HepG2 (cell line): ENCODE measurements around the gene RCOR1. TPM values are rescaled to one million over a fixed set of nuclear protein-coding genes. Genes with fewer than 3 reads are reported as not detected.

ENCODE experiments used
- CBFB ChIP-seq: sonication (generic); formaldehyde crosslinking; IDR thresholded peaks from 2 replicates; pipeline ENCODE4 v1.4.0; 2020; ENCODE audit warnings: missing genetic modification reagents
- DMAP1 ChIP-seq: IDR thresholded peaks from 2 replicates; pipeline ENCODE4 v1.6.1; 2016
- GABPB1 ChIP-seq: IDR thresholded peaks from 2 replicates; pipeline ENCODE4 v1.6.1; 2016; ENCODE audit warnings: mild to moderate bottlenecking, missing genetic modification reagents, moderate library complexity, missing compliant biosample characterization
- GATAD2A ChIP-seq: IDR thresholded peaks from 2 replicates; pipeline ENCODE4 v1.6.1; 2016
- HNRNPH1 ChIP-seq: fragments of 200-400 bp; formaldehyde crosslinking; optimal IDR thresholded peaks from 2 replicates; pipeline ENCODE3; 2017; ENCODE audit warnings: mild to moderate bottlenecking, low read depth, low read length
- POLR2A ChIP-seq, 2 experiments: IDR thresholded peaks; 2 replicates each; pipeline ENCODE4 v1.6.1; 2011; ENCODE audit warnings: low read depth in 2 of 2, low read length in 2 of 2, mild to moderate bottlenecking in 1 of 2, moderate library complexity in 1 of 2; ENCODE audit not compliant: insufficient read depth in 1 of 2
- RFXAP ChIP-seq: sonication (generic); formaldehyde crosslinking; IDR thresholded peaks from 2 replicates; pipeline ENCODE4 v1.4.0; 2020; ENCODE audit warnings: missing genetic modification reagents, borderline replicate concordance
- SP1 ChIP-seq, 2 experiments: fragments of 450-650 bp in 1 of 2; sonication (generic) in 1 of 2; formaldehyde crosslinking in 1 of 2; IDR thresholded peaks; 2 replicates each; pipeline versions ENCODE4 v1.4.0 to v1.6.1; 2016 to 2020; ENCODE audit warnings: missing genetic modification reagents in 1 of 2
- TARDBP ChIP-seq: sonication (generic); formaldehyde crosslinking; IDR thresholded peaks from 2 replicates; pipeline ENCODE4 v1.8.0; 2022; ENCODE audit warnings: mild to moderate bottlenecking, missing genetic modification reagents
- ZNF138 ChIP-seq: sonication (generic); formaldehyde crosslinking; IDR thresholded peaks from 2 replicates; pipeline ENCODE4 v1.5.0; 2020; ENCODE audit warnings: mild to moderate bottlenecking, low read depth, missing genetic modification reagents
- ZNF263 ChIP-seq: sonication (generic); formaldehyde crosslinking; IDR thresholded peaks from 2 replicates; pipeline ENCODE4 v1.4.0; 2020; ENCODE audit warnings: missing genetic modification reagents
- polyA plus RNA-seq, 8 experiments: library from polyadenylated mRNA; depleted of rRNA in 3 of 8; stranded (reverse) in 7 of 8; unstranded in 1 of 8; fragments of >200 nt; fragmentation: Illumina TruSeq in 4 of 8; extraction: Trizol in 4 of 8; gene quantifications; 2 replicates each; pipeline versions ENCODE4 v1.2.1 to v1.2.3, GENCODE V29; 2011 to 2016; ENCODE audit warnings: low read depth in 4 of 8, missing spikeins in 1 of 8, mixed read lengths in 1 of 8; ENCODE audit not compliant: insufficient read depth in 1 of 8
- total RNA-seq, 5 experiments: library from RNA; depleted of rRNA; stranded (reverse); fragments of >200 nt; fragmentation: Illumina TruSeq; extraction: Trizol; gene quantifications; 2 replicates each; pipeline ENCODE4 v1.2.3, GENCODE V29; 2016; ENCODE audit warnings: low read depth in 1 of 5
- TF ChIP-seq, protein P1 (sequence below): sonication (generic); formaldehyde crosslinking; IDR thresholded peaks from 2 replicates; pipeline ENCODE4 v1.9.0; 2022; ENCODE audit warnings: missing genetic modification reagents, mild to moderate bottlenecking, borderline replicate concordance
- TF ChIP-seq, protein P2 (sequence below): sonication (generic); formaldehyde crosslinking; IDR thresholded peaks from 2 replicates; pipeline ENCODE4 v1.4.0; 2020; ENCODE audit warnings: missing genetic modification reagents
- TF ChIP-seq, protein P3 (sequence below): sonication (generic); formaldehyde crosslinking; IDR thresholded peaks from 2 replicates; pipeline ENCODE4 v1.5.0; 2020; ENCODE audit warnings: missing genetic modification reagents
- TF ChIP-seq, protein P4 (sequence below): sonication (generic); formaldehyde crosslinking; IDR thresholded peaks from 2 replicates; pipeline ENCODE4 v1.8.0; 2022; ENCODE audit warnings: missing genetic modification reagents, mild to moderate bottlenecking, borderline replicate concordance
- TF ChIP-seq, protein P5 (sequence below): IDR thresholded peaks from 2 replicates; pipeline ENCODE4 v1.6.1; 2016; ENCODE audit warnings: mild to moderate bottlenecking
- TF ChIP-seq, protein P6 (sequence below), 2 experiments: sonication (generic) in 1 of 2; formaldehyde crosslinking in 1 of 2; IDR thresholded peaks; 2 replicates each; pipeline versions ENCODE4 v1.4.0 to v1.6.1; 2018 to 2020; ENCODE audit warnings: missing genetic modification reagents in 2 of 2, borderline replicate concordance in 1 of 2, low read depth in 1 of 2, mild to moderate bottlenecking in 1 of 2, missing biosample characterization in 1 of 2
- TF ChIP-seq, protein P7 (sequence below): sonication (generic); formaldehyde crosslinking; conservative IDR thresholded peaks from 2 replicates; pipeline ENCODE4 v1.8.0; 2022; ENCODE audit warnings: mild to moderate bottlenecking, moderate library complexity, missing genetic modification reagents

RCOR1 gene
- total and polyA plus RNA-seq, 2 of the 13 experiments (the other 11 are each of a cell fraction or from before 2014, with no cell fraction given), result 10.2 to 11.1 TPM

DNA sequence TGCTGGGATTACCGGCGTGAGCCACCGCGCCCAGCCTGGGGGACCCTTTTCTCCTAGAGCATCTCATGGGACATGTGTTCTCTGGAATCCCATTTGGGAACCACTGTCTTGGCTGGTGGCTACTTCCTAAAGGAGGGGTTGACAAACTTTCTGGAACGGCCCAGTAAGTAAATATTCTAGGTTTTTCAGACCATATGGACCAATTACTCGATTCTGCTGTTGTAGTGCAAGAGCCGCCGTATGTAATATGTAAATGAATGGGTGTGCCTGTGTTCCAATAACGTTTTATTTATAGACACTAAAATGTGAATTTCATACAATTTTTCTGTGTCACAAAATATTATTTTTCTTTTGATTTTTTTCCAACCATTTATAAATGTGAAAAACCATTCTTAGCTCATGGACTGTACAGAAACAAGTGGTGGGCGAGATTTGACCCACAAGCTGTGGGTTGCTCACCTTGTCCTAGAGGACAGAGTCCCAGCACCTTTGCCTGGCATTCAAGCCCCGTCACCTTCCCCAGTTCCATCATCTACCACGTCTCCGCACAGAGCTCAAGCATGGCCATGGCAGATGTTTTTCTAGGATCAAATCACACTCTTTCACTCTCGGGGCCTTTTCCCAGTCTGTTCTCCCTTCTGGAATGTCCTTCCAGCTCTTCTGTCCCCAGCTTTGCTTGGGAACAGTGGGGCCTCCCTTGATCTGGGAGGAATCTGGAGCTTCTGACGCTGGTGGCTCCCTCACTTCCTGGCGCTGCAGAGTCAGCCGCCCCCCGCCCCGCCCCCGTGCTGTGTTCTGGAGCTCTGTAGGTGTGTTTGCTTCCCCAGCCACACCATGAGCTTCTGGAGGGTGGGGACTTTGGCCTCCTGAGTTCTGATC lies 17.9 kb upstream of the RCOR1 start (continued):
- TF ChIP-seq TARDBP (CRISPR knock-in tag), result peak; percentile 70
- TF ChIP-seq, protein P1, sequence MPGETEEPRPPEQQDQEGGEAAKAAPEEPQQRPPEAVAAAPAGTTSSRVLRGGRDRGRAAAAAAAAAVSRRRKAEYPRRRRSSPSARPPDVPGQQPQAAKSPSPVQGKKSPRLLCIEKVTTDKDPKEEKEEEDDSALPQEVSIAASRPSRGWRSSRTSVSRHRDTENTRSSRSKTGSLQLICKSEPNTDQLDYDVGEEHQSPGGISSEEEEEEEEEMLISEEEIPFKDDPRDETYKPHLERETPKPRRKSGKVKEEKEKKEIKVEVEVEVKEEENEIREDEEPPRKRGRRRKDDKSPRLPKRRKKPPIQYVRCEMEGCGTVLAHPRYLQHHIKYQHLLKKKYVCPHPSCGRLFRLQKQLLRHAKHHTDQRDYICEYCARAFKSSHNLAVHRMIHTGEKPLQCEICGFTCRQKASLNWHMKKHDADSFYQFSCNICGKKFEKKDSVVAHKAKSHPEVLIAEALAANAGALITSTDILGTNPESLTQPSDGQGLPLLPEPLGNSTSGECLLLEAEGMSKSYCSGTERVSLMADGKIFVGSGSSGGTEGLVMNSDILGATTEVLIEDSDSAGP (CRISPR knock-in tag), result peak; percentile 74; the same call in 1 of the 2 replicates
- TF ChIP-seq, protein P2, sequence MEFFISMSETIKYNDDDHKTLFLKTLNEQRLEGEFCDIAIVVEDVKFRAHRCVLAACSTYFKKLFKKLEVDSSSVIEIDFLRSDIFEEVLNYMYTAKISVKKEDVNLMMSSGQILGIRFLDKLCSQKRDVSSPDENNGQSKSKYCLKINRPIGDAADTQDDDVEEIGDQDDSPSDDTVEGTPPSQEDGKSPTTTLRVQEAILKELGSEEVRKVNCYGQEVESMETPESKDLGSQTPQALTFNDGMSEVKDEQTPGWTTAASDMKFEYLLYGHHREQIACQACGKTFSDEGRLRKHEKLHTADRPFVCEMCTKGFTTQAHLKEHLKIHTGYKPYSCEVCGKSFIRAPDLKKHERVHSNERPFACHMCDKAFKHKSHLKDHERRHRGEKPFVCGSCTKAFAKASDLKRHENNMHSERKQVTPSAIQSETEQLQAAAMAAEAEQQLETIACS (CRISPR knock-in tag), result no peak
- TF ChIP-seq, protein P3, sequence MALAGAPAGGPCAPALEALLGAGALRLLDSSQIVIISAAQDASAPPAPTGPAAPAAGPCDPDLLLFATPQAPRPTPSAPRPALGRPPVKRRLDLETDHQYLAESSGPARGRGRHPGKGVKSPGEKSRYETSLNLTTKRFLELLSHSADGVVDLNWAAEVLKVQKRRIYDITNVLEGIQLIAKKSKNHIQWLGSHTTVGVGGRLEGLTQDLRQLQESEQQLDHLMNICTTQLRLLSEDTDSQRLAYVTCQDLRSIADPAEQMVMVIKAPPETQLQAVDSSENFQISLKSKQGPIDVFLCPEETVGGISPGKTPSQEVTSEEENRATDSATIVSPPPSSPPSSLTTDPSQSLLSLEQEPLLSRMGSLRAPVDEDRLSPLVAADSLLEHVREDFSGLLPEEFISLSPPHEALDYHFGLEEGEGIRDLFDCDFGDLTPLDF (CRISPR knock-in tag), result no peak
- TF ChIP-seq GATAD2A (CRISPR knock-in tag), result peak; percentile 72
- TF ChIP-seq, protein P4, sequence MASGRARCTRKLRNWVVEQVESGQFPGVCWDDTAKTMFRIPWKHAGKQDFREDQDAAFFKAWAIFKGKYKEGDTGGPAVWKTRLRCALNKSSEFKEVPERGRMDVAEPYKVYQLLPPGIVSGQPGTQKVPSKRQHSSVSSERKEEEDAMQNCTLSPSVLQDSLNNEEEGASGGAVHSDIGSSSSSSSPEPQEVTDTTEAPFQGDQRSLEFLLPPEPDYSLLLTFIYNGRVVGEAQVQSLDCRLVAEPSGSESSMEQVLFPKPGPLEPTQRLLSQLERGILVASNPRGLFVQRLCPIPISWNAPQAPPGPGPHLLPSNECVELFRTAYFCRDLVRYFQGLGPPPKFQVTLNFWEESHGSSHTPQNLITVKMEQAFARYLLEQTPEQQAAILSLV (CRISPR knock-in tag), result no peak
- TF ChIP-seq, protein P5, sequence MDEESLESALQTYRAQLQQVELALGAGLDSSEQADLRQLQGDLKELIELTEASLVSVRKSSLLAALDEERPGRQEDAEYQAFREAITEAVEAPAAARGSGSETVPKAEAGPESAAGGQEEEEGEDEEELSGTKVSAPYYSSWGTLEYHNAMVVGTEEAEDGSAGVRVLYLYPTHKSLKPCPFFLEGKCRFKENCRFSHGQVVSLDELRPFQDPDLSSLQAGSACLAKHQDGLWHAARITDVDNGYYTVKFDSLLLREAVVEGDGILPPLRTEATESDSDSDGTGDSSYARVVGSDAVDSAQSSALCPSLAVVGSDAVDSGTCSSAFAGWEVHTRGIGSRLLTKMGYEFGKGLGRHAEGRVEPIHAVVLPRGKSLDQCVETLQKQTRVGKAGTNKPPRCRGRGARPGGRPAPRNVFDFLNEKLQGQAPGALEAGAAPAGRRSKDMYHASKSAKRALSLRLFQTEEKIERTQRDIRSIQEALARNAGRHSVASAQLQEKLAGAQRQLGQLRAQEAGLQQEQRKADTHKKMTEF (CRISPR knock-in tag), result peak; percentile 54
- no peak for TF ChIP-seq ZNF138 (CRISPR knock-in tag)
- no peak for TF ChIP-seq HNRNPH1
- TF ChIP-seq CBFB (CRISPR knock-in tag), result 0 out of 2 replicates have a peak, but pooled peaks have one; percentile 45
- peak; percentile 42 for TF ChIP-seq DMAP1 (CRISPR knock-in tag)
- TF ChIP-seq ZNF263 (CRISPR knock-in tag), result peak; percentile 85
- TF ChIP-seq, protein P6, sequence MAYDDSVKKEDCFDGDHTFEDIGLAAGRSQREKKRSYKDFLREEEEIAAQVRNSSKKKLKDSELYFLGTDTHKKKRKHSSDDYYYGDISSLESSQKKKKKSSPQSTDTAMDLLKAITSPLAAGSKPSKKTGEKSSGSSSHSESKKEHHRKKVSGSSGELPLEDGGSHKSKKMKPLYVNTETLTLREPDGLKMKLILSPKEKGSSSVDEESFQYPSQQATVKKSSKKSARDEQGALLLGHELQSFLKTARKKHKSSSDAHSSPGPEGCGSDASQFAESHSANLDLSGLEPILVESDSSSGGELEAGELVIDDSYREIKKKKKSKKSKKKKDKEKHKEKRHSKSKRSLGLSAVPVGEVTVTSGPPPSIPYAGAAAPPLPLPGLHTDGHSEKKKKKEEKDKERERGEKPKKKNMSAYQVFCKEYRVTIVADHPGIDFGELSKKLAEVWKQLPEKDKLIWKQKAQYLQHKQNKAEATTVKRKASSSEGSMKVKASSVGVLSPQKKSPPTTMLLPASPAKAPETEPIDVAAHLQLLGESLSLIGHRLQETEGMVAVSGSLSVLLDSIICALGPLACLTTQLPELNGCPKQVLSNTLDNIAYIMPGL (CRISPR knock-in tag; IDR thresholded peaks at IDR 0.05; ENCODE audit: borderline replicate concordance in 1 of 2, low read depth in 1 of 2), result peak; percentile 44 to 47; a peak in 2 of 4 replicates
- no peak for TF ChIP-seq SP1 (IDR thresholded peaks at IDR 0.05)
- peak; percentile 60; the same call in 1 of the 2 replicates for TF ChIP-seq SP1 (CRISPR knock-in tag; IDR thresholded peaks at IDR 0.05)
- TF ChIP-seq GABPB1 (CRISPR knock-in tag), result peak; percentile 81
- peak; percentile 70 to 73 for TF ChIP-seq POLR2A (IDR thresholded peaks at IDR 0.05; ENCODE audit: insufficient read depth in 1 of 2, low read depth in 2 of 2, low read length in 2 of 2)
- TF ChIP-seq RFXAP (CRISPR knock-in tag), result peak; percentile 69; the same call in 1 of the 2 replicates
- TF ChIP-seq, protein P7, sequence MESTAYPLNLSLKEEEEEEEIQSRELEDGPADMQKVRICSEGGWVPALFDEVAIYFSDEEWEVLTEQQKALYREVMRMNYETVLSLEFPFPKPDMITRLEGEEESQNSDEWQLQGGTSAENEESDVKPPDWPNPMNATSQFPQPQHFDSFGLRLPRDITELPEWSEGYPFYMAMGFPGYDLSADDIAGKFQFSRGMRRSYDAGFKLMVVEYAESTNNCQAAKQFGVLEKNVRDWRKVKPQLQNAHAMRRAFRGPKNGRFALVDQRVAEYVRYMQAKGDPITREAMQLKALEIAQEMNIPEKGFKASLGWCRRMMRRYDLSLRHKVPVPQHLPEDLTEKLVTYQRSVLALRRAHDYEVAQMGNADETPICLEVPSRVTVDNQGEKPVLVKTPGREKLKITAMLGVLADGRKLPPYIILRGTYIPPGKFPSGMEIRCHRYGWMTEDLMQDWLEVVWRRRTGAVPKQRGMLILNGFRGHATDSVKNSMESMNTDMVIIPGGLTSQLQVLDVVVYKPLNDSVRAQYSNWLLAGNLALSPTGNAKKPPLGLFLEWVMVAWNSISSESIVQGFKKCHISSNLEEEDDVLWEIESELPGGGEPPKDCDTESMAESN (CRISPR knock-in tag), result no peak
